ENCODE measurements around the gene UBE3D. TPM values are rescaled to one million over a fixed set of nuclear protein-coding genes. Genes with fewer than 3 reads are reported as not detected.

Gene UBE3D
- polyA plus RNA-seq, 2 of the 4 experiments (the other 2 are of a cell fraction), result 4.4 to 6.2 TPM

GRCh38 chr6:82908661-82909060 lies 157.0 kb downstream of the UBE3D start:
- no peak overlapping the region for H3K4me2 ChIP-seq
- TF ChIP-seq FOXS1 (CRISPR knock-in tag; IDR thresholded peaks at IDR 0.05), result no peak
- TF ChIP-seq REST (IDR thresholded peaks at IDR 0.05), result no peak
- no peak for TF ChIP-seq CHD2 (IDR thresholded peaks at IDR 0.05; ENCODE audit: low read length, partially characterized antibody)
- no peak for TF ChIP-seq EHF (CRISPR knock-in tag; IDR thresholded peaks at IDR 0.05)
- DNase-seq (ENCODE audit: low read depth in 1 of 2, low spot score in 1 of 2), result no peak
- no peak overlapping the region for H3K27ac ChIP-seq
- H3K4me1 ChIP-seq, result peaks cover 6% of the 10 kb centered on the region; the same call in 1 of the 3 replicates
- no peak for ATAC-seq
- no peak overlapping the region for H3K4me3 ChIP-seq
- no peaks in the 10 kb centered on the region for H3K9me3 ChIP-seq
- 73% methylated on average over 2 of the region's 2 CpGs for WGBS (ENCODE audit: missing lambda C conversion rate)
- ChIA-PET POLR2A (no interaction called here), CTCF (interaction anchor here (1.1 kb wide), 1 partner anchor 162 kb away, joined by 3 read pairs; no protein-coding TSS in a partner anchor)
- FAIRE-seq, result no peak

GRCh38 chr6:82906951-82907350 lies 158.7 kb downstream of the UBE3D start:
- TF ChIP-seq NFE2L2 (conservative IDR thresholded peaks at IDR 0.05; ENCODE audit: low read length) (no peak), HMGXB4 (CRISPR knock-in tag; IDR thresholded peaks at IDR 0.05; ENCODE audit: borderline replicate concordance) (no peak), E2F6 (IDR thresholded peaks at IDR 0.05; ENCODE audit: borderline replicate concordance, low read depth) (no peak), FOSB (CRISPR knock-in tag; IDR thresholded peaks at IDR 0.05) (no peak), JUN (IDR thresholded peaks at IDR 0.05) (no peak), CHD4 (IDR thresholded peaks at IDR 0.05; ENCODE audit: borderline replicate concordance) (no peak), PHF8 (IDR thresholded peaks at IDR 0.05; ENCODE audit: borderline replicate concordance, low read depth) (no peak), HES2 (IDR thresholded peaks at IDR 0.05) (no peak), SMC3 (IDR thresholded peaks at IDR 0.05) (no peak), ZFP36 (IDR thresholded peaks at IDR 0.05; ENCODE audit: borderline replicate concordance, partially characterized antibody) (no peak), ZSCAN20 (CRISPR knock-in tag; IDR thresholded peaks at IDR 0.05) (no peak), RARB (CRISPR knock-in tag; IDR thresholded peaks at IDR 0.05) (no peak), MAX (IDR thresholded peaks at IDR 0.05) (no peak)
- 56% methylated on average over 1 of the region's 1 CpG for WGBS (ENCODE audit: missing lambda C conversion rate)

GRCh38 chr6:82906489-82906888 lies 159.2 kb downstream of the UBE3D start:
- no peak for ATAC-seq
- ChIA-PET POLR2A (no interaction called here), CTCF (no interaction called here)
- no peak for DNase-seq (ENCODE audit: low read depth in 1 of 2, low spot score in 1 of 2)
- no peaks in the 10 kb centered on the region for H3K9me3 ChIP-seq
- no peak overlapping the region for H3K4me2 ChIP-seq
- peaks cover 6% of the 10 kb centered on the region; the same call in 1 of the 3 replicates for H3K4me1 ChIP-seq
- H3K4me3 ChIP-seq, result no peak overlapping the region
- FAIRE-seq, result no peak
- no peak overlapping the region for H3K27ac ChIP-seq
- TF ChIP-seq RCOR1 (IDR thresholded peaks at IDR 0.05; ENCODE audit: low read depth, low read length) (no peak), MAZ (IDR thresholded peaks at IDR 0.05; ENCODE audit: borderline replicate concordance, low read depth, low read length) (no peak), HES2 (IDR thresholded peaks at IDR 0.05) (no peak), REST (IDR thresholded peaks at IDR 0.05) (no peak), SREBF2 (IDR thresholded peaks at IDR 0.05) (no peak), NR3C1 (IDR thresholded peaks at IDR 0.05) (no peak), E2F6 (IDR thresholded peaks at IDR 0.05; ENCODE audit: borderline replicate concordance, low read depth) (no peak), HOXB5 (CRISPR knock-in tag; IDR thresholded peaks at IDR 0.05) (no peak)

More at GRCh38 chr6:82906951-82907350, 158.7 kb downstream of the UBE3D start:
- H3K4me2 ChIP-seq, result no peak overlapping the region
- CTCF ChIA-PET, result no interaction called here
- no peak overlapping the region for H3K27ac ChIP-seq
- ATAC-seq (no peak), FAIRE-seq (no peak), DNase-seq (ENCODE audit: low read depth in 1 of 2, low spot score in 1 of 2) (no peak)
- H3K4me3 ChIP-seq, result no peak overlapping the region
- H3K9me3 ChIP-seq, result no peaks in the 10 kb centered on the region
- peaks cover 6% of the 10 kb centered on the region; the same call in 1 of the 3 replicates for H3K4me1 ChIP-seq
- POLR2A ChIA-PET, result no interaction called here

Measured in A549 (cell line).